ENCODE data around the gene CDKL1. TPM values are rescaled to one million over a fixed set of nuclear protein-coding genes. Genes with fewer than 3 reads are reported as not detected.

CDKL1 gene
- total RNA-seq, 1 donor from 2014 or later = 15.7 TPM

GRCh38 chr14:50423529-50423928 is 26.8 kb upstream of the CDKL1 start:
- Mint-ChIP-seq H3K4me3 (ENCODE audit: unreplicated experiment) (no peak overlapping the region), H3K27ac (ENCODE audit: unreplicated experiment) (no peak overlapping the region), H3K9me3 (ENCODE audit: low read depth) (no peaks in the 10 kb centered on the region), H3K27me3 (ENCODE audit: low read depth) (no peaks in the 10 kb centered on the region), H3K4me1 (ENCODE audit: low read depth) (peaks cover 13% of the 10 kb centered on the region), H3K36me3 (ENCODE audit: low read depth) (peaks cover 24% of the 10 kb centered on the region)
- no peak for TF ChIP-seq CTCF (IDR thresholded peaks at IDR 0.05)
- no peak for DNase-seq (ENCODE audit: low spot score)

- no peaks in the 10 kb centered on the region for H3K27me3 Mint-ChIP-seq (ENCODE audit: low read depth)
- TF ChIP-seq CTCF (IDR thresholded peaks at IDR 0.05) = no peak
- peaks cover 35% of the 10 kb centered on the region for H3K36me3 Mint-ChIP-seq (ENCODE audit: low read depth)
- DNase-seq (ENCODE audit: low spot score) = no peak
- peaks cover 19% of the 10 kb centered on the region for H3K4me1 Mint-ChIP-seq (ENCODE audit: low read depth)
- H3K9me3 Mint-ChIP-seq (ENCODE audit: low read depth) = no peaks in the 10 kb centered on the region
- H3K4me3 Mint-ChIP-seq (ENCODE audit: unreplicated experiment) = no peak overlapping the region
- no peak overlapping the region for H3K27ac Mint-ChIP-seq (ENCODE audit: unreplicated experiment)
These were observed 24.8 kb upstream of the CDKL1 start for GRCh38 chr14:50421499-50421898.

GRCh38 chr14:50417853-50418252 is 21.2 kb upstream of the CDKL1 start:
- DNase-seq (ENCODE audit: low spot score) = no peak
- H3K36me3 Mint-ChIP-seq (ENCODE audit: low read depth) = peaks cover 43% of the 10 kb centered on the region

DNA sequence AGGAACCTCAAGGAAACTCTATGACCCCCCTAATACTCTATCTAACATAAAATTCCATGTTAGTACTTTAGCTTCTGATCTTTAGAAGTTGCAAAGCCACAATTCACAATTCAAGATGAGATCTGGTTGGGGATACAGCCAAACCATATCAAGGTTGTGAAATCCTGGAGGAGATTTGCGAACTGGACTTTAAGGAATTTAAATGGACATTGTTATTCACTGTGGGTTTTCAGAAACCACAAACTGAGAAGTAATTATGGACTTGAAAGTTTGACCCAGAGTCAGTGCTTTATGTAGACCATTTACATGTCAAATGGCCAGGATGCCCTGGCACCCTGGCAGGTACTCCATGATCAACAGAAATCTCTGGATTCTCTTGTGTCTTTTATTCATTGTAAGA is 14.2 kb upstream of the CDKL1 start:
- Mint-ChIP-seq H3K27ac (ENCODE audit: unreplicated experiment) (no peak overlapping the region), H3K4me3 (ENCODE audit: unreplicated experiment) (no peak overlapping the region), H3K27me3 (ENCODE audit: low read depth) (no peaks in the 10 kb centered on the region), H3K9me3 (ENCODE audit: low read depth) (peaks cover 19% of the 10 kb centered on the region), H3K4me1 (ENCODE audit: low read depth) (no peaks in the 10 kb centered on the region), H3K36me3 (ENCODE audit: low read depth) (peaks cover 14% of the 10 kb centered on the region)
- no peak for TF ChIP-seq CTCF (IDR thresholded peaks at IDR 0.05)
- no peak for DNase-seq (ENCODE audit: low spot score)

More at GRCh38 chr14:50417853-50418252, 21.2 kb upstream of the CDKL1 start:
- no peaks in the 10 kb centered on the region for H3K27me3 Mint-ChIP-seq (ENCODE audit: low read depth)
- peaks cover 7% of the 10 kb centered on the region for H3K9me3 Mint-ChIP-seq (ENCODE audit: low read depth)
- H3K4me1 Mint-ChIP-seq (ENCODE audit: low read depth) = peaks cover 8% of the 10 kb centered on the region
- H3K4me3 Mint-ChIP-seq (ENCODE audit: unreplicated experiment) = no peak overlapping the region
- H3K27ac Mint-ChIP-seq (ENCODE audit: unreplicated experiment) = no peak overlapping the region
- TF ChIP-seq CTCF (IDR thresholded peaks at IDR 0.05) = no peak

- no peak overlapping the region for H3K4me3 Mint-ChIP-seq (ENCODE audit: unreplicated experiment)
- no peak overlapping the region for H3K27ac Mint-ChIP-seq (ENCODE audit: unreplicated experiment)
- no peak for DNase-seq (ENCODE audit: low spot score)
- no peak for TF ChIP-seq CTCF (IDR thresholded peaks at IDR 0.05)
- peaks cover 11% of the 10 kb centered on the region for H3K36me3 Mint-ChIP-seq (ENCODE audit: low read depth)
- no peaks in the 10 kb centered on the region for H3K27me3 Mint-ChIP-seq (ENCODE audit: low read depth)
- peaks cover 23% of the 10 kb centered on the region for H3K9me3 Mint-ChIP-seq (ENCODE audit: low read depth)
- H3K4me1 Mint-ChIP-seq (ENCODE audit: low read depth) = no peaks in the 10 kb centered on the region
These were observed 13.4 kb upstream of the CDKL1 start for GRCh38 chr14:50410071-50410470.

Data from chondrocyte (in vitro differentiated cells).